ENCODE measurements around the gene ENOX1.

DNA sequence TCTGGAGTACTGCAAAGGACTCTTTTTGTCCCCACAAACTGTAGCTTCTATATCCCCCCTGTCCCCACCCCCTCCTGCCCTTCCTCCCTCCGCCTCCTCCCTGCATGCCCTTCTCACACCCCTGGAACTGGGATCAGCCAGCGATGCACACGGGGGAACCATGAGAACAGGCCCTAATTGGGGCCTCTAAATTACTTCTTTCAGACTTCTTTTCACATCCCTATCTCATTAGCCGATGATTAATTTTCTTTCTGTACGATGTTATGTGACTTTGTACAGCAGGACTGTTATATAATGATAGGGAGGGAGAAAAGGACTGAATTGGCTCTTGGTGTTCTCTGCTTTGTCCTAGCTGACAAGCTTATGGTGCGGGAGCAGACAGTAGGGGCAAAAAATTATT, 415.9 kb downstream of the ENOX1 start:
- no peak for TF ChIP-seq CTCF (conservative IDR thresholded peaks at IDR 0.05)
- no peak for TF ChIP-seq EZH2 (IDR thresholded peaks at IDR 0.05; ENCODE audit: low read depth)
